Effector CD4-positive, alpha-beta T cell (primary cell): ENCODE data around the gene ART5. TPM values are rescaled to one million over a fixed set of nuclear protein-coding genes. Genes with fewer than 3 reads are reported as not detected.

Source experiments
- DNase-seq: peaks from one replicate; pipeline ENCODE4 v3.0.0-alpha.2; 2020
- total RNA-seq: gene quantifications from one replicate; lab custom pipeline; 2026; lab: John Stamatoyannopoulos, UW

Gene ART5, protein sequence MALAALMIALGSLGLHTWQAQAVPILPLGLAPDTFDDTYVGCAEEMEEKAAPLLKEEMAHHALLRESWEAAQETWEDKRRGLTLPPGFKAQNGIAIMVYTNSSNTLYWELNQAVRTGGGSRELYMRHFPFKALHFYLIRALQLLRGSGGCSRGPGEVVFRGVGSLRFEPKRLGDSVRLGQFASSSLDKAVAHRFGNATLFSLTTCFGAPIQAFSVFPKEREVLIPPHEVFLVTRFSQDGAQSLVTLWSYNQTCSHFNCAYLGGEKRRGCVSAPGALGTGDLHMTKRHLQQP
- total RNA-seq = not detected

DNA sequence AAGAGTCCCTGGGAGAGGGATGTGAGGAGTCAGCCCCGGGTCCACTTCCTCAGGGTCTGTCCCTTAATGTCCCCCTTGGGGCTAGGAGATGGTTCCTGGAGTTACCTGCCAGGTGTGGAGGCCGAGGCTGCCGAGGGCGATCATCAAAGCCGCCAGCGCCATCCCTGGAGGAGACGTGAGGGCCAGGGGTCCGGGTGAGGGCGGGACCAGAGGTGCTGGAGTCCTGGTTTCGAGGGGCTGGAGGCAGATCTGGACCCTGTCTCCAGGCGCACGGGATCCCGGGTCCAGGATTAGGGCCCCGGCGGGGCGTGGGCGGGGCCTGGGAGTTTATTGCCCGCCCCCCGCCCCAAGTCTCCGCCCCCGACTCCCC, at the start of gene ART5:
Gene ART5, minus strand, starts transcription at position 292 of the 370 bp plus-strand sequence. Its CDS starts 130 bp downstream, at position 162.
- no peak for DNase-seq

DNA sequence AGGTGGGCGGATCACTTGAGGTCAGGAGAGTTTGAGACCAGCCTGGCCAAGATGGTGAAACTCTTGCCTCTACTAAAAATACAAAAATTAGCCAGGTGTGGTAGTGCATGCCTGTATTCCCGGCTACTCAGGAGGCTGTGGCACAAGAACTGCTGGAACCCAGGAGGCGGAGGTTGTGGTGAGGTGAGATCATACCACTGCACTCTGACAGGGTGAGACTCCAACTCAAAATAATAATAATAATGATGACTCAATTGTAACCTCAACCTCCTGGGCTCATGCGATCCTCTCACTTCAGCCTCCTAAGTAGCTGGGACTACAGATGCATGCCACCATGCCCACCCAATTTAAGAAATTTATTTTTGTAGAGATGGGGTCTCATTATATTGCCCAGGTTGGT, 45.0 kb upstream of the ART5 start:
- DNase-seq = no peak

DNA sequence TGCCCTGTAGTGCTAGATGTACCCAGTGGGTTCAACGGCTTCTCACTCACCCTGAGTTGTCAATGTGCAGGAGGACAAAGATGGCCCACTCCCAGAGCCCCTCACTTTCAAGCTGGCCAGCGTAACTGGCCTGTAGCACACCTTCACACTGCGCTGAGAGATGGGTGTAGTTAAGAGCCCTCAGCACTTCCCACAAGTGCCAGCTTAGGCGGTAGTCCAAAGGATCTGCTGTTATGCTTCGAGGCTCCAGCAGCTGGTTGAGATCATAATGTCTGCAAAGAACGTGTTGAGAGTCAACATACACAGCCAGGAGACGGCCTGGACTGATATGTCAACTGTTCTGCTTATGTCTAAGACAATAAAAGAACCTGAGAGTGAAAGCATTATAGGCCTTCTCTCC, 44.1 kb upstream of the ART5 start:
- no peak for DNase-seq

DNA sequence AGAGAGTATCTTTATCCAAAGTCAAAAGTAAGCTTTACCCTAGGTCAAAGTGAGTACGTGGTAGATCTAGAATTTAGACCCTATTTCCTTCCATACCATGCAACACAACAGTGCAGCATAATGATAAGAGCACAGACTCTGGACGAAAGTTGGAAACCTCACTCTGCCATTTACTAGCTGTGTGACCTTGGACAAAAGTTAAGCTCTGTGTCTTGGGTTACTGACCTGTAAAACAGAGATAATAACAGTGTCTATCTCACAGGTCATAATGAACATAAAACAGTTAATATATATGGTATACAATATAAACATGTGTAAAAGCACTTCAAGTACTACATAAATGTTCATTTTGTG, 43.0 kb upstream of the ART5 start:
- DNase-seq = no peak

DNA sequence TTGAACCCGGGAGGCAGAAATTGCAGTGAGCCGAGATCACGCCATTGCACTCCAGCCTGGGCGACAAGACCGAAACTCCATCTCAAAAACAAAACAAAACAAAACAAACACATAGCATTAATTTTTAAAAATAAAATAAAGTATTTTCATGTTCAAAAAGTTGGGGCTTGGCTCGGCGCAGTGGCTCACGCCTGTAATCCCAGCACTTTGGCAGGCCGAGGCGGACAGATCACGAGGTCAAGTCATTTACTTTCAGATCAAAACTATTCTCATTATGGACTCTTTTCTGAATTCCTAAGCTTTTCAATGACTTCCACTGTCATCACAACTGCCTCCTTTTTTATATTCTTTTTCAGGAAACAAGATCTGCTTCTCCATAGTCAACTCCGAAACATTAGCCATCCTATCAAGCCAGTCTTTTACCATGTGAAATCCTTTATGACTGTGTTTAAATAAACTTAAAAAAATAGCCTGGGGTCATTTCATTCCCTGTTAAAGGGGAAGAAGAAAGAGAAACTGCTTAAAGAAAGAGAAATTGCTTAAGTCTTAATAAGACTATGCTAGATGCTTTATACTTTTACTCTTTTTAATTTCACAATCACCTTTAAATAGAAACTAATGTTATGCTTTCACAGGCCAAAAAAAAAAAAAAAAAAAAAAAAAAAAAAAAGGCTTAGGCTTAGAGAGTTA, 42.5 kb upstream of the ART5 start:
- DNase-seq = no peak

DNA sequence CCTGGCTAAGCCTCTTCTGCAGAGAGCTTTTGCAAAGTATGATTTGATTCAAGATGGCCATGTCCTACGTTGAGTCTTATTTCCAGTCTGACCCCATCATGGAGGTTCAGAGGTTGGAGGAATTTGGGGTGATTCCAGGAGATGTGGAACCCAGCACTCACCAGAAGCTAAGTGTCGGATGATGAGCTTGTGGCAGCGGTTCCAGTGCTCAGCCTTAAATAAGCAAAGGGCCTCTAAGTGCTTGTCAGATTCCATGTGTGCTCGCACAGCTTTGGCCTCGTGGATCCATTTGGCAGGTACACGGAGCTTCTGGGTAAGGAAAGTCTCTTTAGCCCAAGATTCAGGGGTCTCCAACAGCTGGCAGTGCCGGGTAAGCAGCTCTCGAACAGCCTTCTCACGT, 41.2 kb upstream of the ART5 start:
- no peak for DNase-seq

DNA sequence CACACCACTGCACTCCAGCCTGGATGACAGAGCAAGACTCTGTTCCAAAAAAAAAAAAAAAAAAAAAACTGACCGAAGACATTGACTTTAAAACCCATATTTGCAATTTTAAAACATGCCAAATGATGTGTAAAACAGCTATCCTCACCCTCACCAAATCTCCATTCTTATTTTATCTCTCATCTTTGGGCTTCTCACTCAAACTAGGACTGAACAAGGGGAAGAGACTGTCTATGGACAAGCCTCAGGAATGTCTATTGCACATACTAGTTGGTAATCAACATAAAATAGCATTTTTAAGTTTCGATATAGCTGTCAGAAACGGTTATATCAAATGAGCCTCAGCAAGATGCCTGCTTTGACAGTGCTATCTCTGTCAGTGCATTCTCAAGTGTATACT, 37.3 kb upstream of the ART5 start:
- no peak for DNase-seq

DNA sequence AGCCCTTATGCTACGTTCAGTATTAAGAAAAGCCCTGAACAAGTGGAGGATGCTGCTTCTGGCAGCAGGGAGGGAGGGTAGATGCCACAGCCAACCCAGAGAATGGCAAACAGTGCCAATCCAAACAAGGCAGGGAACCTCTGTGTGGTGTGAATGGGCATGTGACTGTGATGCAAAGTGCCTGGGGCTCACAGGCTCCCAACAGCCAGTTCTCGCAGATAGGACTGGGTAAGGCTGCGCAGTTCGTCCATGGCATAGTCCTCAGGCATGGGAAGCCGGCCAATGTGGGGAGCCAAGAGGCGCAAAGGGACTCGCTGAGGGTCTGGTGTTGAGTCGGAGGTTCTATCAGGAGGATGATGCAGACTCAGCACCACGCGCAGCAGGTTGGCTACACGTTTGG, 34.2 kb upstream of the ART5 start:
- no peak for DNase-seq

DNA sequence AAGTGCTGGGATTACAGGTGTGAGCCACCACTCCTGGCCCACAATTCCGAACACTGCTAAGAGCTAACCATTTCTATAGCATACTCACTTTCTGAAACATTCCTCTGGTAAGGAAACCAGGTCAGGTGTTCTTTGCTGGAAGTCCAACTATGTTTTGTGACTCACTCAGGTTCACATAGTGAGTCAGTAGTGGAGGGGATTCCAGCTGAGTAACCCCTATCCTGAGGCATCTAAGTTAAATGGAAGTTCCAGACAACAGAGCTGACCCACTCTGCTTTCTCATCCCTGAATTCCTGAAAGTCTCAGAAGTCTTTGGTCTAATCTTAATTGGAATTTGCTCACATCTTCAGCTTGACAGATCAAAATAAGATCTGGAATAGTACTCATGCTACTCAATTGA, 32.4 kb upstream of the ART5 start:
- no peak for DNase-seq

DNA sequence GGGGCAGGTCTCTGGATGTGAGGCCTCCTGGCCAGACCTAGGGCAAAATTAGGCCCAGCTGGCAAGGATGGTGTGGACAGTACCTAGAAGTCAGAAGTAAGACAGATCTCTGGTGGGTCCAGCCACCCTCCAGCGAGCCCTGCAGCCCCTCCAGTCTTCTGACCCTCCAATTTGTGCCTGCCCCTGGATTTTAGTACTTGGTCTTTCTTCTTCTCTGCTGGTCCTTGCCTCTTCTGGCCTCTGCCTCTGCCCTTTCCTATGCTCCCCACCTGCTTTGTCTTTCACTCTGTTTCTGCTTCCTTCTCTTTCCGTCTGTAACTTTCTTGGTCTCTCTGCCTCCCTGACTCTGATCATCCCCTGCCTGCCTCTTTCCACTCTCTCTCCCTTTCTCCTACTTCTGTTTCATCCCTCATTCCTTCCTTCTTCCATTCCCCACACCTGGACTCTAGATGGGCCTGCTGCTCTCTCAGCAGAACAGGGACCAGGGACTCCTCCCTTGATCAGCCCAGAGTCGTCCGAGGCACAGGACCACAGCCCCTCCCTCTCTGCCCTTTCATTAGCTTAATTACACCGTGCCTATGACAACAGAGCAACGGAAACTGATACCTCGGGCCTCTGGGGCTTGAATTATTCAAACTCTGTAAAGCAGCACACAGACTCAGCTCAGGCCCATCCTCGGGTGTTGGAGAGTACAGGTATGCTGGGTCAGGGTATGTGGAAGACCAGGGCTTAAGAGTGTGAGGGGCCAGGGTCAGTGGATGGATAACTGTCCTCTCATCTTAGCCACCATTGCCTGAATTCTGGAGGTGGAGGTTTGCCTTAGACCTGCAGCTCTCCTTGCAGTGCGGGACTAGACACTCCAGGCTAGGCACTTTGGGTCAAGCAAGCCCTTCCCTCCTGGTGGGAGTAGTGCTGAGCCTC, 29.8 kb upstream of the ART5 start, which contains the start of gene CHRNA10:
Gene CHRNA10, minus strand, starts transcription at position 51 of the 921 bp plus-strand sequence. CDS start 72 bp downstream, outside the sequence.
- DNase-seq = no peak

DNA sequence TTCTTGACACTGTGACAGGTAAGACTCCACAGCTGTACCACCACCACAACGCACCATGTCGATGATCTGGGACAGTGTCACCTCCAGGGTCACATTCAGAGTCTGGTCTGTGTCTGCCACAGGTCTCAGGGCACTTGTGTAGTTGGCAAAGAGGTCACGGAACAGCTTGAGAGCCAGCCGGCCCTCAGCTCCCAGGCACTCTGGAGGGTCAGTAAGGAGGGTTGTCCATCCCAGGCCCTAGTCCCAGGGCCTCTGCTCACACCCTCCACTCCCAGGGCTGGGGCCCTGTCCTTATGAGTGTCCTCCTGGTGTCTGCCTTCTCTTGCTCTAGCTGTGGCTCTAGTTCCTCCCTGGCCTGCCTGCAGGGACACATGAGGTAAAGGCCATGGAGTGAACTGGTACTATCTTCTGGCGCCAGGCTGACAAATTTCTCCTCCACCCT, 28.0 kb upstream of the ART5 start:
- no peak for DNase-seq

DNA sequence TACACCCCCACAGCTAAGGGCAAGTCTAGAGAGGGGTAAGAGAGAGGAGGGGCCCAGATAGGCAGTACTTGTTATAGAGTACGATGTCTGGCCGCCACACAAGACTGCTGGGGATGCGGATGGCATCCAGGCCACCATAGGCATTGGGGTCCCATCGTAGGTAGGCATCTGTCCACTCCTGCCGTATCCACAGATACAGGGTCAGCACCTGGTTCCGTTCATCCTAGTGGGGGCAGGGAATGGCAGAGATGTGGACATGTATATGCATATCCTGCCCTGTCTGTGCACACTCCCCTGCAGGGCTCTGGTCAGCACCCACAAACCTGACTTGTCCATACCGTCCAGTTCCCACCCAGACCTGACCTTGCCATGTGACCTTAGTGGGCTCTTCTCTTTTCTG, 27.3 kb upstream of the ART5 start:
- DNase-seq = no peak

DNA sequence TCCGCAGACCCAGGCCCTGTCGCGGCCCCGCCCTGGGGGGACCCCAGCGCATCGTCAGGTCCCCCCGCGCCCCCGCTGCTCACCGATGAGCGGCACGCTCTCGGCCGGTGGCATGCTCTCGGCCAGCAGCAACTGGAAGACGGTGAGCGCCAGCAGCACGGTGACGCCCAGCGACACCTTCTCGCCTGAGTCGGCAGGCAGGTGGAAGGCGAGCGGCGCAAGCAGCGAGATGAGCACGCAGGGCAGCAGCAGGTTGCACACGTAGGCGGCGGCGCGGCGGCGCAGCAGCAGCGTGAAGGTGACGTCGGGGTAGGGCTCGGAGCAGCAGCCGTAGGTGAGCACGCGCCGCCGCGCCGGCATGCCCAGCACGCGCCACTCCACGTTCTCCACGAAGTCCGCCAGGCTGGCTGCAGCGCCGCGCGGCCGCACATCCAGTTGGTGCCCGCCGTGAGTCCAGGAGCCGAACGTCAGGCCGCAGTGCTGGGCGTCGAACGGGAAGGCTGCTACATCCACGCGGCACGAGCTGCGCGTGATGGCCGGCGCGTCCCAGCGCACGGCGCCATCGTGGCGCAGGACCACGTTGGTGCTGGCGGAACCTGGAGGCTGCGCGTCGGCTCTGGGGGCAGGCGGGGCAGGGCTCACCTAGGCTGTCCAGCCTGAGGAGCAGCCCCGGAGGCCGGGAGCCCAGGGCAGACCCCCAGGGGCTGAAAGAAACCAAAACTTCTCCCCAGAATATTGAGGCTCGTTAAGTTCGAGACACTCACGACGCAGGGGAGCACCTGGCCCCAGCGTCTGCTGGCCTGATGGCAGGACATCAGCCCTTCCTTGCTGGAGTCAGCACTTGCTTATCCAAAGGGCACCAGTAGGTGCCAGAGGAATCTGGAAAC, 25.6 kb upstream of the ART5 start:
- DNase-seq = no peak

DNA sequence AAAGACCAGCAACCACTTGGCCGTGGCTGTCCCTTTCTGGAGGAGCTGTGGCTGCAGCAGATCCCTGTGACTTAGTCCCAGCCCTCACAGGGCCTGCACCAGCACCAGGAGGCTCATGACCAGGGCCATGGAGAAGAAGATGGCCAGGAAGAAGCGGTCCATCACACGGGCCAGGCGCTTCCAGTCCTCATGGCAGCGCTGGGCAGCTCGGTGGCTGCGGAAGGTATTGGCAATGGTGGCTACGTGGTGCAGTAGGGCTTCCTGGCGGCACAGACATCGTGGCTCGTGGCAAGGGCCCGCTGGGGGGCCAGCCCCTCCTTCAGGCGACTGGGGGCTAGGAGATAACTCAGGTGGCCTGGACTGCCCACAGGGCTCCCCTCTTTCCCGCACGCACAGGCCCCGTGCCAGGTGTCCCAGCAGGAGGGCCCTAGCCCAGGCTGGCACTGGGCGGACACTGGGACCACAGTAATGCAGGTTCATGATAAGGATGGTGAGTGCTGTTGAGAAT, 24.3 kb upstream of the ART5 start:
- DNase-seq = no peak

DNA sequence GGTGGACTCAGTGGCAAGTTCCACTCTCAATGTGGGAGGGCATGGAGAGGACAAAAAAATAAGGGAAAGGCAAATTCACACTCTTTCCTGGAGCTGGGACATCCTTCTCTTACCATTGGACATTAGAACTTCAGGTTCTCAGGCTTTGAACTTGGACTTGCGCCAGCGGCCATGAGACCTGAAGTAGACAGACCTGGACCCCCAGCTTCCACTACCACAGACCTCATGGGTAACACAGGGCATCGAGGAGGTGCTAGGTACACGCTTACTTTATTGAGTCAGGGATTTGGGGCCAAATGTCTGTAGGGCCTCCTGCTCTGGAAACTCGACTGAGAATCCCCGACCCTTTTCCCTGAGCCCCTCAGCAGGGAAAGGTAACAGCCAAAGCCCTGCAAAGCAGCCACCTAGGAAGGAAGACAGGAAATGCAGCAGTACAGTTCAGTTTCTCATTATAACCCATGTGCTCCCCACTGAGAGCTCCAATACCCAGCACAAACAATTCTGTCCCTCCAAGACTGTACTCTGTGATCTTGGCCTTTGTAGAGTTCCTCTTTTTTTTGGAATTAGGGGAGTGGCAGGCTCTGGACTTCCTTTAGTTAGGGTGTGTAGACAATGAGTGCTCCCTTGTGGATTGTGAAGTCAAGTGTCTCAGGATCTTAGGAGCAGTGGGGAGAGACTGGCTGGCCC, 23.7 kb upstream of the ART5 start:
- no peak for DNase-seq

DNA sequence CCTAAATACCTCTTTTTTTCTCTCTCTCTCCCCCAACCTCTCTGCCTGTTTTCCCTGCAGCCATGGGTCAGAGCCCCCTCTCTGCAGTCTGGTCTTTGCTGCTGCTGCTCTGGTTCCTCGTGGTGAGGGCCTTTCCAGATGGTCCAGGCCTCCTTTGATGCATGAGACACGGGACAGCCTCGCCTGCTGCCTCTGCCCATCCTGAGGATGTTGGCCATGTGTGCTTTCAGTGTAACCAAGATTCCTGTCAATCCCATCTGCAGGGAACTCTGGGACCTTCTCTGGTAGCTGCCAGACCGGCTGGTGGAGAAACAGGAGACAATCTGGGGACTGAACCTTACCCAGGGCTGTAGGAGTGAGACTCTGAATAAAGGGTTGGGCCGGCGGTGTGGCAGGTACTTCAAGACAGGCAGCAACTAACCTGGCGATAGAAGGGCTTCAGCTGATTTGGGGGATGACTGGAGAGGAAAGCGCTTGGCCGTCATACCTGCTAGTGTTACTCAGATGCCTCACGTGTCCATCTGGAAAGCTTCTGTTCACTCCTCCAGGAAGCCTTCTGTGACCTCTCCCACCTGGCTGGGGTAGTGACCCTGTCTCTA, 22.3 kb upstream of the ART5 start:
- DNase-seq = no peak

DNA sequence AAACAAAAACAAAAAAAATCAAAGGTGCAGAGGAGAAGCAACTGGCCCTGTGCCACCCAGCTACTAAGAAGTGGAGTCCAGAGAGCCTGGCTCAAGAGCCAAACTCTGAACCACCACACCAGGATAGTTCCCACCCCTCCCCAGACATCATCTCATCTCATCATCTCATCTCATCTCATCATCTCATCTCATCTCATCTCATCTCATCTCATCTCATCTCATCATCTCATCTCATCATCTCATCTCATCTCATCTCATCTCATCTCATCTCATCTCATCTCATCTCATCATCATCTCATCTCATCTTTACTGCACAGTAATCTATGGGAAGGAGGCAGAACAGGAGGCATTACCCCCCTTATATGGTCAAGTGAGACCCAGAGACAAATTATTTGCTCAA, 21.1 kb upstream of the ART5 start:
- no peak for DNase-seq

DNA sequence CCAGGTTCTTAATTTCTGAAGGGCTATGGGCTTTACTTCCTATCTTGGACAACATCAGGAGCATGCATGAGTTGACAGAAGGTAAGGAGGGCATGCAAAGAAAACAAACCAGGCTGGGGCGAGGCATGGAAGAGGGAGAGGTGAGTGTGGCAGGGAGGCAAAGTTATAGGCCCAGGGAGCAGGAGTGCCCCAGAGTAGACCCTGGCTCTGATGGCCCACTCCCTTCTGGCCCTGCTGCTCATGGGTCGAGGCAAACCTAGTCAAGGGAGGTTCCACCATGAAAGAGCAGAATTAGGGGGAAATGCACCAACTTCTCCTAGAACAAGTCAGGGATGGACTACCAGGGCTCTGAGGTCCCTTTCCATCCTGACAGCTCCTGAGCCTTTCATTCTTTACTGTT, 19.2 kb upstream of the ART5 start:
- no peak for DNase-seq

DNA sequence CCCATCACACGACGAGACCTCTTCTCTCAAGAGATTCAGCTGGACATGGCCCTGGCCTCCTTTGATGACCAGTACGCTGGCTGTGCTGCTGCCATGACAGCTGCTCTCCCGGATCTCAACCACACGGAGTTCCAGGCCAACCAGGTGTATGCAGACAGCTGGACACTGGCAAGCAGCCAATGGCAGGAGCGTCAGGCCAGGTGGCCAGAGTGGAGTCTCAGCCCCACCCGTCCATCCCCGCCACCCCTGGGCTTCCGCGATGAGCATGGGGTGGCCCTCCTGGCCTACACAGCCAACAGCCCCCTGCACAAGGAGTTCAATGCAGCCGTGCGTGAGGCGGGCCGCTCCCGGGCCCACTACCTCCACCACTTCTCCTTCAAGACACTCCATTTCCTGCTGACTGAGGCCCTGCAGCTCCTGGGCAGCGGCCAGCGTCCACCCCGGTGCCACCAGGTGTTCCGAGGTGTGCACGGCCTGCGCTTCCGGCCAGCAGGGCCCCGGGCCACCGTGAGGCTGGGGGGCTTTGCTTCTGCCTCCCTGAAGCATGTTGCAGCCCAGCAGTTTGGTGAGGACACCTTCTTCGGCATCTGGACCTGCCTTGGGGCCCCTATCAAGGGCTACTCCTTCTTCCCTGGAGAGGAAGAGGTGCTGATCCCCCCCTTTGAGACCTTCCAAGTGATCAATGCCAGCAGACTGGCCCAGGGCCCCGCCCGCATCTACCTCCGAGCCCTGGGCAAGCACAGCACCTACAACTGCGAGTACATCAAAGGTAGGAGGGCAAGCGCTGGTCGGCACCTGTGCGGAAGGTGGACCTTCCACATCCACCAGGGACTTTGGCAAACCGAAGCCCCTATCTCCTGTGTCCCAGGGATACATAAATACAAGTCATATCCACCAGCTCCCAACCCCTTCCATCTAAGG, 18.1 kb upstream of the ART5 start:
- no peak for DNase-seq

DNA sequence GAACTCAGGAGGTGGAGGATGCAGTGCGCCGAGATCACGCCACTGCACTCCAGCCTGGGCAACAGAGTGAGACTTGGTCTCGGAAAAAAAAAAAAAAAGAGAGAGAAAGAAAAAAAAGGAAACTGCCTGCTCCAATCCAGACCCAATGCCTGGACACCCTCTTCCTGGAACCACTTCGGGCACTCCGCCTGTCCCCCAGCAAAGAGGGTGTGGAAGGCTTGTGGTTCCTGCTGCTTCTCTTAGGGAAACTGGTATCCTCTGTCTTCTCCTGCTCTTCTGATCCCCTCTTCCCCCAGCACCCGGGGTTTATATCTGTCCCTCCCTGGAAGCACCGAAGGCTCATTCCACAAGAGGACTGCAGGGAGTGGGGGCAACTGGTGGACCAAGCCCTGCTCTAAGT, 16.5 kb upstream of the ART5 start:
- DNase-seq = no peak
